Cardiac fibroblast (primary cell): ENCODE measurements around the gene GFOD1.
A peak's percentile ranks its signal among the peaks of the same experiment; 100 is the strongest.

ENCODE experiments used
- DNase-seq, 2 donors: peaks; one replicate each; pipeline versions ENCODE4 v3.0.0 to v3.0.0-alpha.2; 2010; ENCODE audit warnings: low read depth in 2 of 2
- H3K4me3 ChIP-seq, 2 donors: replicated peaks in 1 of 2; 1 replicate in 1 of 2; 2 replicates in 1 of 2; pipeline ENCODE4 v1.5.1; 2011; ENCODE audit warnings: low read depth in 2 of 2, low read length in 2 of 2, mild to moderate bottlenecking in 2 of 2, moderate library complexity in 1 of 2
- TF ChIP-seq, protein P1 (sequence below): IDR thresholded peaks from one replicate; pipeline ENCODE4 v1.5.1; 2011; ENCODE audit warnings: low read depth, mild to moderate bottlenecking, low read length, inconsistent platforms

GFOD1 gene

DNA sequence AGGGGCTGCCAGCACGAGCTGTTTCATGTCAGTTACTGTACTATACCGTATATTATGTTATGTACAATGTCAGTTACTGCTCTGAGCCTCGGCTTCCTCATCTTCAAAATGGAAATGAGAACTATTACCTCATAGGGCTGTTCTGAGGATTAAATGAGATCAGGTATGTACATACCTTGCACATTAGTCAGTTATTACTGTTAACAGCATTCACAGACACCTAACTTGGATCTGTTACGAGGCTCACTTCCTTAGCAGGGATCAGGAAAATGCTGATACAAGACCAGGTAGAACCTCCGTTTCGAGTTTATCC, 89.4 kb downstream of the GFOD1 start:
- H3K4me3 ChIP-seq: no peak overlapping the region
- DNase-seq: no peak
- TF ChIP-seq, protein P1, sequence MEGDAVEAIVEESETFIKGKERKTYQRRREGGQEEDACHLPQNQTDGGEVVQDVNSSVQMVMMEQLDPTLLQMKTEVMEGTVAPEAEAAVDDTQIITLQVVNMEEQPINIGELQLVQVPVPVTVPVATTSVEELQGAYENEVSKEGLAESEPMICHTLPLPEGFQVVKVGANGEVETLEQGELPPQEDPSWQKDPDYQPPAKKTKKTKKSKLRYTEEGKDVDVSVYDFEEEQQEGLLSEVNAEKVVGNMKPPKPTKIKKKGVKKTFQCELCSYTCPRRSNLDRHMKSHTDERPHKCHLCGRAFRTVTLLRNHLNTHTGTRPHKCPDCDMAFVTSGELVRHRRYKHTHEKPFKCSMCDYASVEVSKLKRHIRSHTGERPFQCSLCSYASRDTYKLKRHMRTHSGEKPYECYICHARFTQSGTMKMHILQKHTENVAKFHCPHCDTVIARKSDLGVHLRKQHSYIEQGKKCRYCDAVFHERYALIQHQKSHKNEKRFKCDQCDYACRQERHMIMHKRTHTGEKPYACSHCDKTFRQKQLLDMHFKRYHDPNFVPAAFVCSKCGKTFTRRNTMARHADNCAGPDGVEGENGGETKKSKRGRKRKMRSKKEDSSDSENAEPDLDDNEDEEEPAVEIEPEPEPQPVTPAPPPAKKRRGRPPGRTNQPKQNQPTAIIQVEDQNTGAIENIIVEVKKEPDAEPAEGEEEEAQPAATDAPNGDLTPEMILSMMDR: no peak

- TF ChIP-seq, protein P1: peak; percentile 15
Observed at GRCh38 chr6:13397359-13398068, 89.9 kb downstream of the GFOD1 start.

DNA sequence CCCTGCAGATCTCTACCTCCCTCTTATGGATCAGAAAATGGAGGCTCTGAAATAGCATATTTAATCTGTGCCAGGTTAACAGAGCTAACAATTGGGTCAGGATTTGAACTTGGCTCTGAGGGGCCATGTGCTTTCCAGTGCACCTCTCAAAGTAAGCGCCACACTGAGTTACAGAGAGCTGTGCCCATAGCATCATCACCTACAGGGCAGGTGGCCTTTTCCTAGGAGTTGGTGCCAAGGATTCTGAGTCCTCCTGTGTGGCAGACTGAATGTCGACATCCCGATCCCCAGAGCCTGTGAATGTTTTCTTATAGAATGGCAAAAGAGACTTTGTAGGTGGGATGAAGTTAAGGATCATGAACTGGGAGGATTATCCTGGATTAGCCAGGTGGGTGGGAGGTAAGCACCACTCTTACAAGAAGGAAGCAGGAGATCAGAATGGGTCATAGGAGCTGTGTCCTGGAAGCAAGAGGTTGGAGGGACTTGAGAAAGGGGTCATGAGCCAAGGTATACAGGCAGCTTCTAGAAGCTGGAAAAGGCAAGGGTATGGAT, 91.1 kb downstream of the GFOD1 start:
- no peak overlapping the region for H3K4me3 ChIP-seq

More at GRCh38 chr6:13397359-13398068, 89.9 kb downstream of the GFOD1 start:
- no peak overlapping the region for H3K4me3 ChIP-seq
- DNase-seq: no peak

GRCh38 chr6:13395272-13396237, 91.8 kb downstream of the GFOD1 start:
- DNase-seq: peak; percentile 89 to 97
- H3K4me3 ChIP-seq: no peak overlapping the region
- TF ChIP-seq, protein P1: no peak

More for the DNA sequence above, 91.1 kb downstream of the GFOD1 start:
- TF ChIP-seq, protein P1: no peak
- DNase-seq: no peak

GRCh38 chr6:13392462-13392861, 94.9 kb downstream of the GFOD1 start:
- no peak overlapping the region for H3K4me3 ChIP-seq
- no peak for DNase-seq
- TF ChIP-seq, protein P1: no peak

- TF ChIP-seq, protein P1: no peak
- DNase-seq: no peak
- H3K4me3 ChIP-seq: no peak overlapping the region
Observed at GRCh38 chr6:13391537-13391936, 95.9 kb downstream of the GFOD1 start.
